ENCODE measurements around the gene LCN6.
"Not testable (repeated sequence)": the region's sequence is repeated elsewhere in the genome, so short reads cannot be mapped to it uniquely, and the experiment has no call there.

The LCN6 gene

DNA sequence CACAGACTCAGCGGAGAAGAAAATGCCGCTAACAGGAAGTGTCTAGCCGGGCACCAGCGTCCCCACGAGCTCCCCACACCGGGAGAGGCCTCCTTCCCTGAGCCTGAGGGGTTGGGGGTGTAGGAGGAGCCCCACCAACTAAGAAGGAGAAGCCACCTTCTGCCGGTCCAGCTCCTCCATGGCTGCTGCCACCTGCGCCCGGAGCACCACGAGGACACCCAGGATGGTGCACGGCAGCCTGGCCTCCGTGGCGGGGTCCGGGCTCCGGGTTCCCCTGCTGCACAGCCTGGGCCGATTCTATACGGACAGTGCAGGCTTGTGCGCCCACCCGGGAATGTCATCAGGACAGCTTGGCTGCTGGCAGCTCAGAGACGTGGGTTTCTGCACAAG, 9.4 kb upstream of the LCN6 start:
- in situ Hi-C loops (cut with MboI; ENCODE audit: low pct_unique_long_range_greater_than_20kb, low sequenced_read_pairs, unreplicated experiment) = no loop called here
- DNase-seq (ENCODE audit: low spot score) = no peak
- TF ChIP-seq, protein P1, sequence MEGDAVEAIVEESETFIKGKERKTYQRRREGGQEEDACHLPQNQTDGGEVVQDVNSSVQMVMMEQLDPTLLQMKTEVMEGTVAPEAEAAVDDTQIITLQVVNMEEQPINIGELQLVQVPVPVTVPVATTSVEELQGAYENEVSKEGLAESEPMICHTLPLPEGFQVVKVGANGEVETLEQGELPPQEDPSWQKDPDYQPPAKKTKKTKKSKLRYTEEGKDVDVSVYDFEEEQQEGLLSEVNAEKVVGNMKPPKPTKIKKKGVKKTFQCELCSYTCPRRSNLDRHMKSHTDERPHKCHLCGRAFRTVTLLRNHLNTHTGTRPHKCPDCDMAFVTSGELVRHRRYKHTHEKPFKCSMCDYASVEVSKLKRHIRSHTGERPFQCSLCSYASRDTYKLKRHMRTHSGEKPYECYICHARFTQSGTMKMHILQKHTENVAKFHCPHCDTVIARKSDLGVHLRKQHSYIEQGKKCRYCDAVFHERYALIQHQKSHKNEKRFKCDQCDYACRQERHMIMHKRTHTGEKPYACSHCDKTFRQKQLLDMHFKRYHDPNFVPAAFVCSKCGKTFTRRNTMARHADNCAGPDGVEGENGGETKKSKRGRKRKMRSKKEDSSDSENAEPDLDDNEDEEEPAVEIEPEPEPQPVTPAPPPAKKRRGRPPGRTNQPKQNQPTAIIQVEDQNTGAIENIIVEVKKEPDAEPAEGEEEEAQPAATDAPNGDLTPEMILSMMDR (IDR thresholded peaks at IDR 0.05; ENCODE audit: extremely low read depth, insufficient read depth, missing control alignments) = no peak

DNA sequence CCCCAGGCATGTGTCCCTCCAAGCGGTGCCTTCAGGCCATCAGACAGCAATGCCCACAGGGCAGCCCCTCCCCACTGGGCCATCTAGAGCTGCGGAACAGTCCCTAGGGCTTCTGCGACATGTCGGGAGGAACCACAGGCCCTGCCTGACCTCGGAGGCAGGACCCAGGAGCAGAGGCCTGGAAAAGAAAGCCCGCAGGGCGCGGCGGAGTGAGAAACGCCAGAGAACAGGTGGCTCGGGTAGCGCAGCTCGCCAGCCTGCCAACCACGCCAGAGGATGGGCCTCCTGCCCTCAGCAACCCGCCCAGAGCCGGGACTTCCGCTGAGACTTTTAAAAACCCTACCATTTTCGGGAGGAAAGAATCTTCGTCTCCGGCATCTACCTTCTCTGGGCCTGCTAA, 9.0 kb upstream of the LCN6 start:
- in situ Hi-C loops (cut with MboI; ENCODE audit: low pct_unique_long_range_greater_than_20kb, low sequenced_read_pairs, unreplicated experiment) = no loop called here
- DNase-seq (ENCODE audit: low spot score) = no peak

DNA sequence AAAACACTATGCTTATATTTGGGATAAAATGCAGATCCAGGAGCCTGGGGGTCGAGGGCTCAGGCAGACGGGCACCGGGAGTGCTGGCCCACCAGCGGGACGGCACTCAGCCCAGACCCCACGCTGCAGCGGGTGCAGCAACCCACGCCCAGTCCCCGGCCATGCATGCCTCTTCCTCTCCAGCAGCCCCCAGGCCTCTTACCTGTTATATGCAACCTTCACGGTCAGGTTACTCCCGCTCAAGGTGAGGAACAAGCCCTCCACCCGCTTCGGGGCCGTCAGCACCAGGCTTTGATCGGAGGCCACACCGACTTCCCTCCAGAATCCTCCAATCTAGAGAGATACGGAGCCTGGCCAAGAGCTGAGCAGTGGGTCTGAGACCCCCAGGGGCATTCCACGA, 8.5 kb upstream of the LCN6 start:
- in situ Hi-C loops (cut with MboI; ENCODE audit: low pct_unique_long_range_greater_than_20kb, low sequenced_read_pairs, unreplicated experiment) = no loop called here
- TF ChIP-seq, protein P1 (IDR thresholded peaks at IDR 0.05; ENCODE audit: extremely low read depth, insufficient read depth, missing control alignments) = no peak

More for the DNA sequence above, 9.0 kb upstream of the LCN6 start:
- TF ChIP-seq, protein P1 (IDR thresholded peaks at IDR 0.05; ENCODE audit: extremely low read depth, insufficient read depth, missing control alignments) = no peak

DNA sequence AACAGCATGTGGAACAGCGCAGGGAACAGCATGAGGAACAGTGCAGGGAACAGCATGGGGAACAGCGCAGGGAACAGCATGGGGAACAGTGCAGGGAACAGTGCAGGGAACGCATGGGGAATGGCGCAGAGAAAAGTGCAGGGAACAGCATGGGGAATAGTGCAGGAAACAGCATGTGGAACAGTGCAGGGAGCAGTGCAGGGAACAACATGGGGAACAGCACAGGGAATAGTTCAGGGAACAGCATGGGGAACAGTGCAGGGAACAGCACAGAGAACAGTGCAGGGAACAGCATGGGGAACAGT, 7.8 kb upstream of the LCN6 start:
- TF ChIP-seq, protein P1 (IDR thresholded peaks at IDR 0.05; ENCODE audit: extremely low read depth, insufficient read depth, missing control alignments) = no peak
- DNase-seq (ENCODE audit: low spot score) = no peak
- in situ Hi-C loops (cut with MboI; ENCODE audit: low pct_unique_long_range_greater_than_20kb, low sequenced_read_pairs, unreplicated experiment) = no loop called here

More for the DNA sequence above, 8.5 kb upstream of the LCN6 start:
- no peak for DNase-seq (ENCODE audit: low spot score)

DNA sequence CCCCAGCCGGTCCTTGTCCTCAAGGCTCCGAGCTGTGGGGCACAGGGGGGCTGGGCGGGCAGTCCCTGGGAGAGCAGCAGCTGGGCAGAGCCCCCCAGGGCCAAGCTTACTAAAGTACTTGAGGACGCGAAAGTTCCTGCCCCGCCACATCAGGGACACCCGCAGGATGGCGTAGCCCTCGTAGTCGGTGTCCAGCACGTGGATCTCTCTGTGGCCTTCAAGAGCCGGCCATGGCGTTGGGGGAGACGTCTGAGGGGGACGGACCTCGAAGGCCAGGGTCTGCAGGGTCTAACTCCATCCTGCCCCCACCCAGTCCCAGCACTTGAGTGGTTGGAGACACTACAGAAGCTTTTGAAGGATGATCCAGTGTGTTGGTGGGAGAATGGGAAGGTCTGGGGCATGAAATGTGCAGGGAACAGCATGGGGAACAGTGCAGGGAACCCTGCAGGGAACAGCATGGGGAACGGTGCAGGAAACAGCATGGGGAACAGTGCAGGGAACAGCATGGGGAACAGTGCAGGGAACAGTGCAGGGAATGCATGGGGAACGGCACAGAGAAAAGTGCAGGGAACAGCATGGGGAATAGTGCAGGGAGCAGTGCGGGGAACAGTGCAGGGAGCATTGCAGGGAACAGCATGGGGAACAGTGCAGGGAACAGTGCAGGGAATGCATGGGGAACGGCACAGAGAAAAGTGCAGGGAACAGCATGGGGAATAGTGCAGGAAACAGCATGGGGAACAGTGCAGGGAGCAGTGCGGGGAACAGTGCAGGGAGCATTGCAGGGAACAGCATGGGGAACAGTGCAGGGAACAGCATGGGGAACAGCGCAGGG, 7.2 kb upstream of the LCN6 start:
- in situ Hi-C loops (cut with MboI; ENCODE audit: low pct_unique_long_range_greater_than_20kb, low sequenced_read_pairs, unreplicated experiment); DNase-seq (ENCODE audit: low spot score): not testable (repeated sequence)

DNA sequence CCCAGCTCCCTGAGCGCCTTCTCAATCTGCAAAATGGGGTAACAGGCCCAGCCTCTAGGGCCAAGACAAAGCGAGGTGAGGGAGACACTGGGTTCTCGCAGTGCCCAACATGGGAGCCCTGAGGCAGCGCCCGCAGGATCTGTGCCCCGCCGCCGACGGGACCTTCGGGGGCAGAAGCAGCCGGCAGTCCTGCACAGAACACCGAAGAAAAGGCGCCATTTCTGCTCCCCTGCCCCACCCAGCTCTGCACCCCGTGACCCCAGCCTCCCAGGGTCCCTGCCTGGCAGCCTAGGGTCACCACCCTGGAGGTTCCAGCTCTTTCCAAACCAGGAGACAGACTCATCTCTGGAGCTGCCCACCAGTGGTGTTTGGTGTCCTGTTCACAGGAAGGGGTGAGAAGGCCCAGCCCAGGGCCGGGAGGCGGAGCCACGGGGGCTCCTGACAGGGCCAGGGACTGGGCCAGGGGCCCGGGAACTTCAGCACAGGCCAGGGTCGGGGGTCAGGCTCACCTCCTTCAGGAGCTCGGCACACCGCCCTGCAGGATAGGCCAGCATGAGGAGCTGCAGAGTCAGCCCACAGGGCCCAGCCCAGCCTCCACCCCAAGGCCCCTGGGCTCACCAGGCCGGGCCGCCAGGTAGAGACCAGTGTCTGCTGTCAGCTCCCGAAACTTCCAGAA, 6.4 kb upstream of the LCN6 start:
- in situ Hi-C loops (cut with MboI; ENCODE audit: low pct_unique_long_range_greater_than_20kb, low sequenced_read_pairs, unreplicated experiment) = no loop called here
- DNase-seq (ENCODE audit: low spot score) = no peak
- TF ChIP-seq, protein P1 (IDR thresholded peaks at IDR 0.05; ENCODE audit: extremely low read depth, insufficient read depth, missing control alignments) = no peak

DNA sequence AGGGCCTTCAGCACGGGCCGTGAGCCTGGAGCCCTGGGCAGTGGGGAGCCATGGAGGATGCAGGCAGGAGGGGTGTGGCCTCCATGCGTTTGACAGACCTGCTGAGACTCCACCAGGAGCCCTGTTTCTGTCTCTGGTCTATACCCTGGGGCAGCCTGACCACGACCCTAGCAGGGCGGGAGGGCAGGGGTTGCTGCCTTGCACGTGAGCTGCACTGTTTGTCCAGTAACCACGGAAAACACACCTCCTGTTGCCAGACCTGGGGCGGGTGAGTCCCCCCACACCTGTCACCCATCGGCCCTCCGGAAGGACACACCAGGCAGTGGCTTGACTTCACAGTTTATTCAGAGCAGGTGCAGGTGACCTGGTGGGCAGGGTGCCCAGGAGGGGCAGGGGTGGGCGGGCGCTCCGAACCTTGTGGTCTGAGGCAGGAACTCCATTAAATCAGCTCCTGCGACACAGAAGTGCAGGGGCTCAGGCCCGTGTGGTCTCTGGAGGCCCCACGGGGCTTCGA, 5.8 kb upstream of the LCN6 start:
- TF ChIP-seq, protein P1 (IDR thresholded peaks at IDR 0.05; ENCODE audit: extremely low read depth, insufficient read depth, missing control alignments) = no peak
- DNase-seq (ENCODE audit: low spot score) = no peak
- in situ Hi-C loops (cut with MboI; ENCODE audit: low pct_unique_long_range_greater_than_20kb, low sequenced_read_pairs, unreplicated experiment) = no loop called here
